Stomach (tissue), 9 donors: ENCODE measurements around the gene CXCL14. TPM values are rescaled to one million over a fixed set of nuclear protein-coding genes. Genes with fewer than 3 reads are reported as not detected.

Source experiments
- DNase-seq, 2 donors: peaks; one replicate each; pipeline versions ENCODE4 v3.0.0 to v3.0.0-alpha.2; 2013 to 2019
- H3K27ac ChIP-seq, 5 donors: fragments of 200-600 bp in 4 of 5; sonication (generic) in 4 of 5; one replicate each; pipeline ENCODE4 v1.5.1; 2013 to 2019; ENCODE audit warnings: mild to moderate bottlenecking in 1 of 5, moderate library complexity in 1 of 5
- H3K27me3 ChIP-seq, 3 donors: fragments of 200-600 bp; sonication (generic); one replicate each; pipeline ENCODE4 v1.5.1; 2017 to 2019; ENCODE audit warnings: mixed run types in 1 of 3
- H3K36me3 ChIP-seq, 4 donors: fragments of 200-600 bp; sonication (generic); 1 replicate in 3 of 4; 2 replicates in 1 of 4; pipeline ENCODE4 v1.5.1; 2016 to 2019
- H3K4me1 ChIP-seq, 4 donors: fragments of 200-600 bp; sonication (generic); one replicate each; pipeline ENCODE4 v1.5.1; 2016 to 2019
- H3K4me3 ChIP-seq, 4 donors: fragments of 200-600 bp; sonication (generic) in 3 of 4; one replicate each; pipeline ENCODE4 v1.5.1; 2016 to 2019; ENCODE audit warnings: mild to moderate bottlenecking in 1 of 4
- H3K9me3 ChIP-seq, 4 donors: fragments of 200-600 bp; sonication (generic); one replicate each; pipeline ENCODE4 v1.5.1; 2016 to 2019
- CTCF ChIP-seq, 7 experiments: fragments of 450-650 bp in 4 of 7; fragments of 200-600 bp in 3 of 7; sonication (generic) in 3 of 7; IDR thresholded peaks; one replicate each; pipeline ENCODE4 v1.5.1; 2016 to 2019; ENCODE audit warnings: antibody characterized with exemption in 7 of 7, control low read depth in 2 of 7, mild to moderate bottlenecking in 1 of 7
- EP300 ChIP-seq: sonication (generic); formaldehyde crosslinking; IDR thresholded peaks from one replicate; pipeline ENCODE4 v1.6.1; 2017; ENCODE audit warnings: antibody characterized with exemption
- POLR2A ChIP-seq, 4 donors: fragments of 450-650 bp; IDR thresholded peaks; one replicate each; pipeline ENCODE4 v1.6.1; 2016; ENCODE audit warnings: antibody characterized with exemption in 4 of 4, control low read depth in 2 of 4, mild to moderate bottlenecking in 1 of 4, moderate library complexity in 1 of 4
- POLR2AphosphoS5 ChIP-seq, 3 donors: sonication (generic); formaldehyde crosslinking; IDR thresholded peaks; one replicate each; pipeline ENCODE4 v1.6.1; 2016; ENCODE audit warnings: antibody characterized with exemption in 3 of 3
- WGBS, 5 donors: extraction: QIAGEN DNeasy Blood & Tissue Kit in 3 of 5; methylation state at CpG; one replicate each; pipeline versions ENCODE4 v1.1.5 to v1.1.7; 2013 to 2018; 5-methylcytosine and 5-hydroxymethylcytosine counted together
- intact Hi-C: fragments of 100-400 bp; cut with DNase I; formaldehyde crosslinking; loops from one replicate; pipeline ENCODE4 v1.15.1; 2023; ENCODE audit warnings: low total_unique reads
- polyA plus RNA-seq, 3 donors: library from polyadenylated mRNA; stranded (reverse); fragments of 200-250 nt; gene quantifications; one replicate each; pipeline ENCODE4 v1.2.3, GENCODE V29; 2013
- total RNA-seq, 5 donors: library from RNA; depleted of rRNA; stranded (reverse); fragments of >200 nt; gene quantifications; one replicate each; pipeline versions ENCODE4 v1.1.0 to v1.2.3, GENCODE V29; 2014 to 2016
- donor health status: healthy with polysubstance abuse.
- donor health status: Bipolar disorder and iron deficiency.
- donor health status: healthy.

The CXCL14 gene
- total and polyA plus RNA-seq, 8 donors: 12.7 to 82.0 (median 32.1) TPM; not detected in 2

- 29 to 49% (median 38%) methylated on average over 2 of the region's 2 CpGs for WGBS, 5 donors
- DNase-seq: no peak
- Histone ChIP-seq H3K9me3 (peaks cover 0 to 20% (median 4%) of the 10 kb centered on the region in 4 donors), H3K36me3 (no peaks in the 10 kb centered on the region), H3K4me3 (no peak overlapping the region), H3K27me3 (peaks cover 0 to 37% (median 9%) of the 10 kb centered on the region in 3 donors), H3K4me1 (no peaks in the 10 kb centered on the region), H3K27ac (no peak overlapping the region)
- intact Hi-C loops: no loop called here
- no peak for TF ChIP-seq CTCF (IDR thresholded peaks at IDR 0.05)
- TF ChIP-seq EP300: no peak
- no peak for TF ChIP-seq POLR2AphosphoS5 (IDR thresholded peaks at IDR 0.05)
- no peak for TF ChIP-seq POLR2A (IDR thresholded peaks at IDR 0.05)
Measured at GRCh38 chr5:135521964-135522363, 56.8 kb downstream of the CXCL14 start.

Other genes starting within 250 kb of the CXCL14 start
- gene MACROH2A1, start 179.8 kb downstream of the CXCL14 start, total RNA-seq: 100 to 1,000 TPM; 143 to 206 (median 175) TPM
- gene MACROH2A1, start 179.8 kb downstream of the CXCL14 start, polyA plus RNA-seq: 100 to 1,000 TPM in 1 of 3 donors, 10 to 100 TPM in 2; 77.1 to 123 (median 85.8) TPM
- under 1 TPM in 1 of 5 donors, not detected in 4; 0.55 TPM for gene DCANP1, start 131.6 kb downstream of the CXCL14 start, total RNA-seq
- not detected for gene DCANP1, start 131.6 kb downstream of the CXCL14 start, polyA plus RNA-seq
- gene TIFAB, start 126.6 kb downstream of the CXCL14 start, total RNA-seq: not detected
- gene TIFAB, start 126.6 kb downstream of the CXCL14 start, polyA plus RNA-seq: under 1 TPM in 1 of 3 donors, not detected in 2; 0.08 TPM
- not detected for gene NEUROG1, start 43.0 kb downstream of the CXCL14 start, total RNA-seq
- gene NEUROG1, start 43.0 kb downstream of the CXCL14 start, polyA plus RNA-seq: not detected